ENCODE measurements around the gene TPRX2. TPM values are rescaled to one million over a fixed set of nuclear protein-coding genes. Genes with fewer than 3 reads are reported as not detected.

Gene TPRX2
- polyA plus RNA-seq, 1 donor (not counting 4 experiments of a cell fraction or from before 2014, with no cell fraction given) = not detected

DNA sequence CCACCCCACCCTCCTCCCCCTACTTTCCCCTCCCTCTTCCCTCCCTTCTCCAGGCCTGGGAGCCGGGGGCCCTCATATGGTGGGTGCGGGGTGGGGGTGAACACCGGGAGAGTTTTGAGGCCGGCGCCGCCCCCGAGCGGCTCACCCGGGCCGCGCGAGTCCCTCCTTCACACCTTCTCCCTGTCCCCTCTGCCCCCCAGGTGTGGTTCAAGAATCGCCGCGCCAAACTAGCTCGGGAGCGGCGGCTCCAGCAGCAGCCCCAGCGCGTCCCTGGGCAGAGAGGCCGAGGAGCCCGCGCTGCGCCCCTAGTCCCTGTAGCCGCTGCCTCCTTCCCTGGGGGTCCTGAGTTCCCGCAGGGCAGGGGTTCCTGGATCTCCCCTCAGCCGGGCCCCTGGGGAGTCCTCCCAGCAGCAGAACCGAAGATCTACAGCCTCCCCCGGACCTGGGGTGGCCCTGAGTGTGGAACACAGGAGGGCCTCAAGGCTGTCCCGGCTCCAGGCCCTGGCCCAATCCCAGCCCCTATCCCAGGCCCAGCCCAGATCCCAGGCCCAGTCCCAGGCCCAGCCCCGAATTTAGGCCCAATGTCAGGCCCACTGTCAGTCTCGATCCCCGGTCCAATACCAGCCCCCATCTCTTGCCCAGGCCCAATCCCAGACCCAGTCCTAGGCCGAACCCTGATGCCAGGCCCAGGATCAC is 1.7 kb downstream of the TPRX2 start:
- no peaks in the 10 kb centered on the region for H3K9me3 ChIP-seq (ENCODE audit: control insufficient read depth, low read depth, low read length)
- TF ChIP-seq, protein P1, sequence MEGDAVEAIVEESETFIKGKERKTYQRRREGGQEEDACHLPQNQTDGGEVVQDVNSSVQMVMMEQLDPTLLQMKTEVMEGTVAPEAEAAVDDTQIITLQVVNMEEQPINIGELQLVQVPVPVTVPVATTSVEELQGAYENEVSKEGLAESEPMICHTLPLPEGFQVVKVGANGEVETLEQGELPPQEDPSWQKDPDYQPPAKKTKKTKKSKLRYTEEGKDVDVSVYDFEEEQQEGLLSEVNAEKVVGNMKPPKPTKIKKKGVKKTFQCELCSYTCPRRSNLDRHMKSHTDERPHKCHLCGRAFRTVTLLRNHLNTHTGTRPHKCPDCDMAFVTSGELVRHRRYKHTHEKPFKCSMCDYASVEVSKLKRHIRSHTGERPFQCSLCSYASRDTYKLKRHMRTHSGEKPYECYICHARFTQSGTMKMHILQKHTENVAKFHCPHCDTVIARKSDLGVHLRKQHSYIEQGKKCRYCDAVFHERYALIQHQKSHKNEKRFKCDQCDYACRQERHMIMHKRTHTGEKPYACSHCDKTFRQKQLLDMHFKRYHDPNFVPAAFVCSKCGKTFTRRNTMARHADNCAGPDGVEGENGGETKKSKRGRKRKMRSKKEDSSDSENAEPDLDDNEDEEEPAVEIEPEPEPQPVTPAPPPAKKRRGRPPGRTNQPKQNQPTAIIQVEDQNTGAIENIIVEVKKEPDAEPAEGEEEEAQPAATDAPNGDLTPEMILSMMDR (optimal IDR thresholded peaks at IDR 0.05 in 1 of 3, IDR thresholded peaks at IDR 0.05 in 1 of 3, conservative IDR thresholded peaks at IDR 0.05 in 1 of 3; ENCODE audit: extremely low read depth in 1 of 3, insufficient read depth in 2 of 3, low read length in 3 of 3) = no peak
- no peak for TF ChIP-seq EZH2 (IDR thresholded peaks at IDR 0.05; ENCODE audit: low read length)
- no peak overlapping the region for H3K27ac ChIP-seq (ENCODE audit: control insufficient read depth, insufficient read depth, low read length)
- H4K20me1 ChIP-seq (ENCODE audit: control insufficient read depth, extremely low read depth, insufficient read depth, low read length) = no peaks in the 10 kb centered on the region
- H3K4me1 ChIP-seq (ENCODE audit: control insufficient read depth, extremely low read depth, insufficient read depth, low read length) = no peaks in the 10 kb centered on the region
- dilution Hi-C loops (cut with MboI; ENCODE audit: extremely low pct_ligation_motif_present, low sequenced_read_pairs) = no loop called here
- no peak overlapping the region for H3K4me2 ChIP-seq (ENCODE audit: control insufficient read depth, extremely low read depth, insufficient read depth, low read depth, low read length)
- no peaks in the 10 kb centered on the region for H3K27me3 ChIP-seq (ENCODE audit: control insufficient read depth, extremely low read depth, insufficient read depth, low read length)
- no peak overlapping the region for H2AFZ ChIP-seq (ENCODE audit: control insufficient read depth, low read length)
- no peak overlapping the region for H3K9ac ChIP-seq (ENCODE audit: control insufficient read depth, extremely low read depth, insufficient read depth, low read length)
- FAIRE-seq (no peak), DNase-seq (ENCODE audit: low read depth, low spot score) (no peak)
- H3K9me1 ChIP-seq (ENCODE audit: control insufficient read depth, extremely low read depth, insufficient read depth, low read length) = no peaks in the 10 kb centered on the region
- H3K4me3 ChIP-seq (ENCODE audit: control insufficient read depth in 2 of 3, extremely low read depth in 1 of 3, insufficient read depth in 2 of 3, low read depth in 1 of 3, low read length in 3 of 3) = no peak overlapping the region
- no peaks in the 10 kb centered on the region for H3K36me3 ChIP-seq (ENCODE audit: control insufficient read depth in 2 of 2, extremely low read depth in 1 of 2, insufficient read depth in 2 of 2, low read length in 2 of 2)
- no peaks in the 10 kb centered on the region for H3K79me2 ChIP-seq (ENCODE audit: control insufficient read depth, insufficient read depth, low read length)

DNA sequence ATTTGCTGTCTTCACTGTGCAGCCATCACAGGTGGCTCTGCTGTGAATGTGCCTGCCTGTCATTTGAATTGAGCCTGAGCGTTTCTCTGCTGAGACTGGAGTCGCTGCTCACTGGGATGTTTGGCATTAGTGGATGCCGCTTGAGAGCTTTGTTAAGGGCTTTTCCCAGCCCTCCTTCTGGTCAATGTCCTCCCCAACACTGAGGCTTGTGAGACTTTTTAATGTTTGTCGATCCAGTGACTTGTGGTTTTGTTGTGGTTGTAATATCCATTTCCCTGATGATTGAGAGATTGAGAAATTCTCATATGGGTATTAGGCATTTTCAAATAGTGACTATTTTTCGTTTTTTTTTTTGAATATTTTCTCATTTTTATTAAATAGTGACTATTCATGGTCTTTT is 2.6 kb downstream of the TPRX2 start:
- no peaks in the 10 kb centered on the region for H3K9me3 ChIP-seq (ENCODE audit: control insufficient read depth, low read depth, low read length)
- FAIRE-seq (no peak), DNase-seq (ENCODE audit: low read depth, low spot score) (no peak)
- H3K4me2 ChIP-seq (ENCODE audit: control insufficient read depth, extremely low read depth, insufficient read depth, low read depth, low read length) = no peak overlapping the region
- dilution Hi-C loops (cut with MboI; ENCODE audit: extremely low pct_ligation_motif_present, low sequenced_read_pairs) = no loop called here
- TF ChIP-seq EZH2 (IDR thresholded peaks at IDR 0.05; ENCODE audit: low read length) = no peak
- TF ChIP-seq, protein P1 (optimal IDR thresholded peaks at IDR 0.05 in 1 of 3, IDR thresholded peaks at IDR 0.05 in 1 of 3, conservative IDR thresholded peaks at IDR 0.05 in 1 of 3; ENCODE audit: extremely low read depth in 1 of 3, insufficient read depth in 2 of 3, low read length in 3 of 3) = no peak
- no peaks in the 10 kb centered on the region for H3K36me3 ChIP-seq (ENCODE audit: control insufficient read depth in 2 of 2, extremely low read depth in 1 of 2, insufficient read depth in 2 of 2, low read length in 2 of 2)
- H3K27me3 ChIP-seq (ENCODE audit: control insufficient read depth, extremely low read depth, insufficient read depth, low read length) = no peaks in the 10 kb centered on the region
- no peaks in the 10 kb centered on the region for H3K9me1 ChIP-seq (ENCODE audit: control insufficient read depth, extremely low read depth, insufficient read depth, low read length)
- no peak overlapping the region for H3K9ac ChIP-seq (ENCODE audit: control insufficient read depth, extremely low read depth, insufficient read depth, low read length)
- H3K79me2 ChIP-seq (ENCODE audit: control insufficient read depth, insufficient read depth, low read length) = no peaks in the 10 kb centered on the region
- no peaks in the 10 kb centered on the region for H4K20me1 ChIP-seq (ENCODE audit: control insufficient read depth, extremely low read depth, insufficient read depth, low read length)
- H3K4me3 ChIP-seq (ENCODE audit: control insufficient read depth in 2 of 3, extremely low read depth in 1 of 3, insufficient read depth in 2 of 3, low read depth in 1 of 3, low read length in 3 of 3) = no peak overlapping the region
- H2AFZ ChIP-seq (ENCODE audit: control insufficient read depth, low read length) = no peak overlapping the region
- no peaks in the 10 kb centered on the region for H3K4me1 ChIP-seq (ENCODE audit: control insufficient read depth, extremely low read depth, insufficient read depth, low read length)
- H3K27ac ChIP-seq (ENCODE audit: control insufficient read depth, insufficient read depth, low read length) = no peak overlapping the region
